Stimulated activated CD8-positive, alpha-beta memory T cell treated with anti-CD3 and anti-CD28 coated beads, Interleukin-12 subunit alpha, Interleukin-12 subunit beta, amount 100 ng/mL, for 24 hours (primary cell): ENCODE results near the gene ZNF77.
"Not testable (repeated sequence)": the region's sequence is repeated elsewhere in the genome, so short reads cannot be mapped to it uniquely, and the experiment has no call there.

Experiments
- DNase-seq: peaks from one replicate; pipeline ENCODE4 v3.0.0-alpha.2; 2020; ENCODE audit errors: extremely low read depth

The ZNF77 gene

GRCh38 chr19:2970201-2970835 lies 25.5 kb upstream of the ZNF77 start:
- no peak for DNase-seq

- DNase-seq = no peak
These were observed 24.3 kb upstream of the ZNF77 start for GRCh38 chr19:2969104-2969504.

GRCh38 chr19:2967972-2968371 lies 23.2 kb upstream of the ZNF77 start:
- DNase-seq = no peak

GRCh38 chr19:2964874-2965273 lies 20.1 kb upstream of the ZNF77 start:
- DNase-seq = no peak

GRCh38 chr19:2963631-2964030 lies 18.9 kb upstream of the ZNF77 start:
- not testable (repeated sequence) for DNase-seq

GRCh38 chr19:2963122-2963521 lies 18.4 kb upstream of the ZNF77 start:
- no peak for DNase-seq

GRCh38 chr19:2962018-2962670 lies 17.4 kb upstream of the ZNF77 start:
- no peak for DNase-seq

GRCh38 chr19:2960120-2960519 lies 15.3 kb upstream of the ZNF77 start:
- DNase-seq = no peak

GRCh38 chr19:2957160-2957559 lies 12.4 kb upstream of the ZNF77 start:
- no peak for DNase-seq

- no peak for DNase-seq
These were observed 8.2 kb upstream of the ZNF77 start for GRCh38 chr19:2952953-2953481.

GRCh38 chr19:2950286-2951124 lies 5.7 kb upstream of the ZNF77 start:
- peak; percentile 99 for DNase-seq

GRCh38 chr19:2949939-2950285 lies 5.1 kb upstream of the ZNF77 start:
- DNase-seq = no peak

- DNase-seq = no peak
These were observed 909 bp upstream of the ZNF77 start for GRCh38 chr19:2945575-2946184.

- DNase-seq = no peak
These were observed 382 bp downstream of the ZNF77 start for GRCh38 chr19:2944403-2944774.

- no peak for DNase-seq
These were observed 1.7 kb downstream of the ZNF77 start for GRCh38 chr19:2942928-2943640.

- DNase-seq = not testable (repeated sequence)
These were observed 8.9 kb downstream of the ZNF77 start for GRCh38 chr19:2935863-2936262.

- no peak for DNase-seq
These were observed 11.3 kb downstream of the ZNF77 start for GRCh38 chr19:2933490-2933910.

GRCh38 chr19:2927032-2927430 lies 17.7 kb downstream of the ZNF77 start:
- no peak for DNase-seq

- DNase-seq = no peak
These were observed 18.3 kb downstream of the ZNF77 start for GRCh38 chr19:2926341-2927031.

- no peak for DNase-seq
These were observed 21.3 kb downstream of the ZNF77 start for GRCh38 chr19:2923510-2923909.

- no peak for DNase-seq
These were observed 21.8 kb downstream of the ZNF77 start for GRCh38 chr19:2922987-2923386.
